Measurements from ENCODE around the gene ASB2.

The ASB2 gene

GRCh38 chr14:93945070-93945399 is 31.3 kb downstream of the ASB2 start:
- no peak overlapping the region for H3K4me3 ChIP-seq (ENCODE audit: low read depth, low read length)
- TF ChIP-seq CTCF (conservative IDR thresholded peaks at IDR 0.05; ENCODE audit: low read depth, low read length): no peak
- no peak for DNase-seq (ENCODE audit: low read depth)

GRCh38 chr14:93944348-93945069 is 31.9 kb downstream of the ASB2 start:
- TF ChIP-seq CTCF (conservative IDR thresholded peaks at IDR 0.05; ENCODE audit: low read depth, low read length): no peak

GRCh38 chr14:93943930-93944329 is 32.4 kb downstream of the ASB2 start:
- DNase-seq (ENCODE audit: low read depth): no peak
- TF ChIP-seq CTCF (conservative IDR thresholded peaks at IDR 0.05; ENCODE audit: low read depth, low read length): no peak
- no peak overlapping the region for H3K4me3 ChIP-seq (ENCODE audit: low read depth, low read length)

More at GRCh38 chr14:93944348-93945069, 31.9 kb downstream of the ASB2 start:
- no peak overlapping the region for H3K4me3 ChIP-seq (ENCODE audit: low read depth, low read length)
- DNase-seq (ENCODE audit: low read depth): no peak

- TF ChIP-seq CTCF (conservative IDR thresholded peaks at IDR 0.05; ENCODE audit: low read depth, low read length): no peak
- peak; percentile 84 for DNase-seq (ENCODE audit: low read depth)
- no peak overlapping the region for H3K4me3 ChIP-seq (ENCODE audit: low read depth, low read length)
These were observed 33.3 kb downstream of the ASB2 start for GRCh38 chr14:93943052-93943451.

- no peak overlapping the region for H3K4me3 ChIP-seq (ENCODE audit: low read depth, low read length)
- no peak for TF ChIP-seq CTCF (conservative IDR thresholded peaks at IDR 0.05; ENCODE audit: low read depth, low read length)
- DNase-seq (ENCODE audit: low read depth): peak; percentile 85
These were observed 35.0 kb downstream of the ASB2 start for GRCh38 chr14:93941293-93941910.

GRCh38 chr14:93940437-93940836 is 35.9 kb downstream of the ASB2 start:
- DNase-seq (ENCODE audit: low read depth): no peak
- TF ChIP-seq CTCF (conservative IDR thresholded peaks at IDR 0.05; ENCODE audit: low read depth, low read length): no peak
- no peak overlapping the region for H3K4me3 ChIP-seq (ENCODE audit: low read depth, low read length)

Data from choroid plexus epithelial cell (primary cell).